Left colon (tissue), 2 donors: ENCODE measurements around the gene PGLYRP3. TPM values are rescaled to one million over a fixed set of nuclear protein-coding genes. Genes with fewer than 3 reads are reported as not detected.

Experiments used
- ATAC-seq: fragments of 200-7000 bp; cut with Tn5 transposase; one replicate; pipeline ENCODE4 v1.9.1; 2020; ENCODE audit warnings: mild to moderate bottlenecking, moderate library complexity
- DNase-seq, 2 donors: peaks; one replicate each; pipeline ENCODE4 v3.0.0-alpha.2; 2020
- intact Hi-C, 2 donors: fragments of 100-400 bp; cut with DNase I in 1 of 2; cut with micrococcal nuclease in 1 of 2; formaldehyde crosslinking; loops; one replicate each; pipeline versions ENCODE4 v1.11.2 to v1.14.0; 2022; cut with DNase I, micrococcal nuclease
- long read RNA-seq: library from polyadenylated mRNA; unstranded; transcript quantifications from one replicate; pipeline ENCODE4 v2.0.0, GENCODE V29; 2021
- total RNA-seq, 2 donors: library from RNA; stranded (reverse); fragmentation: NEBNext Ultra II Directional; extraction: Animal tissue kit (Norgen Biotek cat#: 25700); gene quantifications; one replicate each; pipeline ENCODE4 v1.2.1, GENCODE V29; 2021
- donor health status: DM: no; HTN: no; CAD: no.
- donor health status: DM: yes; HTN: yes; CAD: no.

The PGLYRP3 gene
- not detected for total RNA-seq
- long read RNA-seq = 0 reads

GRCh38 chr1:153312570-153313186, at the start of gene PGLYRP3:
Gene PGLYRP3, minus strand, starts transcription at chr1:153312952. Its CDS starts 2,287 bp downstream, at chr1:153310665.
- intact Hi-C loops = no loop called here
- no peak for DNase-seq
- no peak for ATAC-seq

- intact Hi-C loops = no loop called here
- DNase-seq = no peak
Measured at GRCh38 chr1:153362187-153362775, 49.5 kb upstream of the PGLYRP3 start.

DNA sequence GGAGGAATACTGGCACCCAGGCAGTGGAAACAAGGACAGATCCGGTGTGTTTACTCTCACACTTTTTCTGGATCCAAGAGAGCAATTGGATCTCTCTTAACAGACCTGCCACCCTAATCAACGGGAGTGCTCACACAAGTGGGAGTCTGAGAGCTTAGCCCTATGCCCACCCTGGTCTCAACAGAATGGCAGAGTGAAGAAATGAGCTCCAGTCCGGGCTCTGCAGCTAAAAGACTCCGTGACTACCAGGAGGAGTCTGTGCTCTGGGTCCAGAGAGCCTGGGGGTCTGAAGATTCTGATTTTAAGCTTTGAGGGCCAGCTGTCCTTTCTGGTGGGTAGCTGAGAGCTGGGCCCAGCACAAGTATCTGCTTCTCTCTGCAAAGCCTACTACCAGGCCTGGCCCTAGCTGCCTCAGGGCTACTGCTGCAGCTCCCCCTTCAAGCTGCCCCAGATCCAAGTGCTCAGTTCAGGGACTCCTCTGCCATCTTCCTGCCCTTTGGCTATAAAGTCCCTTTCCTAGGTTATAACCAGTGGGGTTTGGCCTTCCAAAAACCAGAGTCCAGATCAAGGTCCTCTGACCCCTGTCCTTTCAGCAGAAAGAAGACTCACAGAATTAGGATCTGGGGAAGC, 48.8 kb upstream of the PGLYRP3 start:
- ATAC-seq (no peak), DNase-seq (no peak)
- intact Hi-C loops = no loop called here

More at GRCh38 chr1:153362187-153362775, 49.5 kb upstream of the PGLYRP3 start:
- no peak for ATAC-seq

DNA sequence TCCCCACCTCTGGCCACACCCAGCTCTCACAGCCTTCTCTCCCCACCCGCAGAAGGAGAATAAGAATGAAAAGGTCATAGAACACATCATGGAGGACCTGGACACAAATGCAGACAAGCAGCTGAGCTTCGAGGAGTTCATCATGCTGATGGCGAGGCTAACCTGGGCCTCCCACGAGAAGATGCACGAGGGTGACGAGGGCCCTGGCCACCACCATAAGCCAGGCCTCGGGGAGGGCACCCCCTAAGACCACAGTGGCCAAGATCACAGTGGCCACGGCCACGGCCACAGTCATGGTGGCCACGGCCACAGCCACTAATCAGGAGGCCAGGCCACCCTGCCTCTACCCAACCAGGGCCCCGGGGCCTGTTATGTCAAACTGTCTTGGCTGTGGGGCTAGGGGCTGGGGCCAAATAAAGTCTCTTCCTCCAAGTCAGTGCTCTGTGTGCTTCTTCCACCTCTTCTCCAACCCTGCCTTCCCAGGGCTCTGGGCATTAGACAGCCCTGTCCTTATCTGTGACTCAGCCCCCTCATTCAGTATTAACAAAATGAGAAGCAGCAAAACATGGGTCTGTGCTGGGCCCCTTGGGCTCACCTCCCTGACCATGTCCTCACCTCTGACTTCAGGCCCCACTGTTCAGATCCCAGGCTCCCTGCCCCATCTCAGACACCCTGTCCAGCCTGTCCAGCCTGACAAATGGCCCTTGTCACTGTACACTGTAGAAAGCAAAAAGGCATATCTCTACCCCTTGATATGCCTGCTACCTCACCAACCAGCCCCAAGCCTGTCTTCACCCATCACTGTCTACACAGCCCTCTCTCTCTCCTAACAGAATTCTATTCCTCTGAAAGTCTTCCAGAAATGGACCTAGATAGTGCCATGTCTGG, 48.1 kb upstream of the PGLYRP3 start:
- intact Hi-C loops = no loop called here
- DNase-seq = no peak
- no peak for ATAC-seq

- DNase-seq (no peak), ATAC-seq (peak; percentile 49)
- intact Hi-C loops = no loop called here
Measured at GRCh38 chr1:153360190-153360589, 47.4 kb upstream of the PGLYRP3 start.

GRCh38 chr1:153359241-153359640, 46.5 kb upstream of the PGLYRP3 start:
- no peak for DNase-seq

GRCh38 chr1:153358691-153358975, 45.9 kb upstream of the PGLYRP3 start:
- ATAC-seq = no peak
- no peak for DNase-seq
- intact Hi-C loops = loop anchor here in 1 of 2 donors (10.0 kb wide), 1 partner anchor 136 kb away; no protein-coding TSS in a partner anchor

More at GRCh38 chr1:153359241-153359640, 46.5 kb upstream of the PGLYRP3 start:
- no peak for ATAC-seq
- intact Hi-C loops = loop anchor here in 1 of 2 donors (10.0 kb wide), 1 partner anchor 136 kb away; no protein-coding TSS in a partner anchor

DNA sequence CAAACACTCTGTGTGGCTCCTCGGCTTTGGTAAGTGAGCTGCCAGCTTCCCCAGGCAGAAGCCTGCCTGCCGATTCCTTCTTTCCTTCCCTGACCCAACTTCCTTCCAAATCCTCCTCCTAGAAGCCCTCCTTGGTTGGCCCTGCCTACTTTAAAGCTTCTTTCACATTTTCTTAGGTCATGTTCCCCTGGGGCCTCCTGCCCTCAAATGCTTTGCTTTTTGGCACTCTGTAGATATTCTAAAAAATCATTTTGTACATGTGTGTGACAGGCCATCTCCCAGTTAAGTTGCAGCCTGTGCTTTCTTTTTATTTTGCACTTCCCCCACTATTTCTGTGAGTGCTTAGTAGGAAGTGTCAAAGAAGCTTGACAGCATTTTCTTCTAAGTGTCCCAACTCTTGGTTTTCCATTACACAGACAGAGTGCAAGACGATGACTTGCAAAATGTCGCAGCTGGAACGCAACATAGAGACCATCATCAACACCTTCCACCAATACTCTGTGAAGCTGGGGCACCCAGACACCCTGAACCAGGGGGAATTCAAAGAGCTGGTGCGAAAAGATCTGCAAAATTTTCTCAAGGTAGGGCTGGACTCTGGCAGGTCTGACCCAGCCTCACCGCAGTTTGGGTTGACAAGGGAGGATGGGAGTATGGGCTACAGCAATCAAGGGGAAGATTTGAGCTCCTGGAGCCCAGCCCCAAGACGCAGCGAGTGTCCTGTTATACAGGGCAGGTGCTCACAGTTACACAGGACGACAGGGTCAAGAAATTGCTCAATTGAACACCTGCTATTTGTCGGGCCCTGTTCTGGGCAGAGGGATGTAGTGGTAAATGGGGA, 45.3 kb upstream of the PGLYRP3 start, which contains the start of gene S100A9:
Gene S100A9, plus strand, starts transcription at position 2 of the 838 bp plus-strand sequence. Its CDS starts 430 bp downstream, at position 432.
- DNase-seq (no peak), ATAC-seq (no peak)
- intact Hi-C loops = loop anchor here in 1 of 2 donors (10.0 kb wide), 1 partner anchor 137 kb away; no protein-coding TSS in a partner anchor

DNA sequence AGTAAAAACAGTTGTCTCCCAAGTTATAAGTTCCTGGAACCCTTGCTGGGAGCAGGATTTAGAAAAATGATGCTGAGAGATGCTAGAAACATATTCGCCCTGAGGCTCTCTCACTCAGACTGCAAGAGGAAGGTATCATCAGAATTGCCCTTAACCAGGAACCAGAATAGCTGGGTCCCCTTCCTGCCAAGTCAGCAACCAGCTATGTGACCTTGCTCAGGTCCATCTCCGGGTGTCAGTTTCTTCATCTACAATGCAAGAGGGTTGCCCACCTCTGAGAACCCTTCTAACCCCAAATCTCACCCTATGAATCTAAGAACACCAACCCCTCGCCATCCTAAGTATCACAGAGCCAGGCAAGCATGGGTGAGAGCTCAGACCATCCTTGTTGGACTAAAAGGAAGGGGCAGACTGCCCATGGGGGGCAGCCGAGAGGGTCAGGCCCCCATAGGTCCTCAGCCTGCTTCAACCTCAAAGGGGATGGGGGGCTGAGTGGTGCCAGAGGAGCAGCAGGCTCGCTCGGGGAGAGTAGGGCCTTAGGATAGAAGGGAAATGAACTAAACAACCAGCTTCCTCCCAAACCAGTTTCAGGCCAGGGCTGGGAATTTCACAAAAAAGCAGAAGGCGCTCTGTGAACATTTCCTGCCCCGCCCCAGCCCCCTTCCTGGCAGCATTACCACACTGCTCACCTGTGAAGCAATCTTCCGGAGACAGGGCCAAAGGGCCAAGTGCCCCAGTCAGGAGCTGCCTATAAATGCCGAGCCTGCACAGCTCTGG, 44.5 kb upstream of the PGLYRP3 start:
- ATAC-seq (peak; percentile 84), DNase-seq (peak; percentile 55 to 61)
- intact Hi-C loops = loop anchor here in 1 of 2 donors (10.0 kb wide), 1 partner anchor 138 kb away; no protein-coding TSS in a partner anchor

DNA sequence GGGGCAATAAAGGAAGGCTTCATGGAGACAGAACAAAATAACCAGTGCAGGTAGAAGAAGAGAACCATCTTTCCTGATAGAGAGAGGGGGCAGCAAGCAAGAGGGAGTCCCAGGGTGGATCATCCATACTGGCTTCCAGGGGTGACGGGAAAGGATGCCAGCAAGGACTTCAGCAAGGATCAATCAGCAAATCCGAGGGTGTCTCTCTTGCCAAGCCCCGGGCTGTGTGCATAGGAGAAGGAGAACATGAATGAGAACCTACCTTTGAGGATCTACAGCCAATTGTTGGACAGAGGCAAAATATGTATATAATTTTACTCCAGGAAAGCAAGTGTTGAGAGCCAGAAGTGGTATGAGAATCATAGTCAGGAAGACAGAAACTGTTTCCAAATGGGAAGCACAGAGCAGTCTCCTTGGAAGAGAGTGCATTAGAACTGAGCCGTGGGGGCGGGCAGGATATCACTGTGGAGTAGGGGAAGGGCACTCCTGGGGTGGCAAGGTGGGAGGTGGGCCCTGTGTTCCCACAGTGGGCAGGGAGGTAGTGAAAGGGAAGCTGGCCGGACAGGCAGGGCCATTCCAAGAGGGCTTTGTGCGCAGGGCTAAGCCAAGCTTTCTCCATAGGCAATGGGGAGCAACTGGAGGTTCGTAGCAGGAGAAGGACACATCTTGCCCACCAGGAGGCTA, 43.8 kb upstream of the PGLYRP3 start:
- ATAC-seq = no peak
- intact Hi-C loops = loop anchor here in 1 of 2 donors (10.0 kb wide), 1 partner anchor 138 kb away; no protein-coding TSS in a partner anchor
- no peak for DNase-seq

- peak; percentile 39 to 64 for DNase-seq
- ATAC-seq = peak; percentile 76
- intact Hi-C loops = loop anchor here in 1 of 2 donors (10.0 kb wide), 1 partner anchor 139 kb away; no protein-coding TSS in a partner anchor
Measured at GRCh38 chr1:153355445-153356071, 42.8 kb upstream of the PGLYRP3 start.

DNA sequence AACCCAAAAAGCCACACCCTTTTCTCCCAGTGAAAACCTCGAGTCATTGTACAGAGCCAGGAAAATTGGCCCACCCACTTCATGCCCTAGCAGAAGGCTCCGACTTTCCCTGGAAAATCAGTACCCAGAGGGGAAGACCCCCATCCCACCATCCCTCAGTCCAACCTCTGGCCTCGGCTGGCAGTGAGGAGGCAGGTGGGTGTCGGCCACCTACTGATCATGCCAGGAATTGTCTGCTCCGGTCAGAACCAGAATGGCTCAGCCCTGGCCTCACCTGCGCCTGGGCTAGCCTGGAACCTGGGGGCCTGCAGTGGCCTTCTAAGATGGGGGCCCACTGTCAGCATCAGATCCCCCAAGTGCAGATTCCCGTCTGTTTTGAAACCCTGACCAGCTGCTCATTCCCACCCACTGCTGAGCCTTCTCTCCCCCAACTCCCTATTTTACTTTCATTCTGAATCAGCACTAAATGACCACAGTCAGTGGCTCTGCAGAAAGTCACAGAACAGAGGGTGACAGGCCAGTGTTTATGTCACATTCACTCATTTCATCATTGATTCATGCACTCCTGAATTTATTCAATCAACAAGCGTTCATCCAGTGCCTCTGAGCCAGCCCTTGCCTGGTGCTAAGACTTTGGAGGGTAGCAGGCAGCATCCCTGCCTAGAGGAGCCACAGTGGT, 41.9 kb upstream of the PGLYRP3 start:
- ATAC-seq = no peak
- no peak for DNase-seq
- intact Hi-C loops = loop anchor here (5.0 to 10.0 kb wide), 2 partner anchors 140 to 143 kb away; no protein-coding TSS in a partner anchor

DNA sequence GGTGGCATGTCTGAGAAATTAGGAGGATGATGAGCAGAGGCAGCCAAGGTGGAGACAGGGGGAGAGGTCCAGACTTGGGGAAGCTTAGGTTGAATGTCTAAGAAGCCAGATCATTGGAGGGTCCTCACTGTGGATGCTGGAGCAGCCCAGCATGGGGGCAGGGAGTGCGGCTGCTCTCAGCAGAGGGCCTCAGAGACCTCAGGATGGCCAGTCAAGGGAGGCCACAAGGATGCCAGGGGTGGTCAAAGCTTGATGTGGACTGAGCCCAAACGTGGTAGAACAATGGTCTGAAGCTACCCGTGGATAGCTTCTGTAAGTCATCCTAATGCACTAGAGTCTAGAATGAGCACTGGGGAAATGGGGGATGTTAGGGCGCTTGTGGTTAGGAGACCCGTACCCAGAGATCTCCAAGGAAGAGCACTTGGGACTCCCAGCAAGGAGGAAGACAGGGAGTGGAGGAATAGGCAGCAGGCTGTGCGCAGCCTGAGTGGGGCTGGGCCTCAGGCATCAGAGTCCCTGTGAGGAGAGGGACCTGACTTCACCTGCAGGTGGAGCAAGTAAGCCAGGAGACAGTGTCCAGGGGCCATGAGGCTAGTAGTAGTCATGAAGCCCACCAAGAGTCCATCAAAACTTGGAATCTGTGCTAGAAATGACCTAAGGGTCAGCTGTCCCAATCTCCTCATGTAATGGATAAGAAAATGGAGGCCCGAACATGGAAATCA, 40.6 kb upstream of the PGLYRP3 start:
- intact Hi-C loops = loop anchor here (5.0 to 10.0 kb wide), 2 partner anchors 141 to 144 kb away; no protein-coding TSS in a partner anchor
- DNase-seq (no peak), ATAC-seq (no peak)

DNA sequence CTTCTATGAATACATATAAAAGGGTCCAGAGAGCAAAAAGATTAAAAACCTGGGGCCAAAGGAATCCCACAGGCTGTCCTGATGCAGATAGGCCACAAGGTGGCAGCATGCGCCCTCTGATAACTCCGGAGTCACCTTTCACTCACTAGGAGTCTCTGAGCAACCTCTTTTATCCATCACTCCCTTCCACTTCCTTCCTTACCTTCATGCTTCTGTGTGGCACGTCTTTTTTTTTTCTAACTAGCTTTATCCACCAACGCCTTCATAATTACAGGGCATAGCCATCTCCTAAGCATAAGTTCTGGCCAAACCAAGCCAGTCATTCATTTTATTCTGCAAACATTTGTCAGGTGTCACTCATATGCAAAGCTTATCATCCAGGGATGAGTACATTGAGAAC, 39.8 kb upstream of the PGLYRP3 start:
- intact Hi-C loops = loop anchor here (5.0 to 10.0 kb wide), 2 partner anchors 142 to 145 kb away; no protein-coding TSS in a partner anchor
- DNase-seq (peak in 1 of 2 donors; percentile 67), ATAC-seq (peak; percentile 81)
